Kidney (tissue), 22 donors: ENCODE measurements around the gene ADCYAP1R1. TPM values are rescaled to one million over a fixed set of nuclear protein-coding genes. Genes with fewer than 3 reads are reported as not detected.

Experiments used
- DNase-seq, 5 donors: peaks; one replicate each; pipeline ENCODE4 v3.0.0-alpha.2; 2013 to 2020
- FAIRE-seq: peaks from 2 replicates; lab custom pipeline; 2012; peaks lifted over from hg19 to GRCh38; lab: Jason Lieb, UNC
- H3K27ac ChIP-seq, 2 donors: one replicate each; pipeline ENCODE4 v1.7.0; 2013; ENCODE audit warnings: low read depth in 2 of 2, low read length in 2 of 2, inconsistent platforms in 1 of 2
- H3K27me3 ChIP-seq: one replicate; pipeline ENCODE4 v1.7.1; 2013; ENCODE audit warnings: low read length, inconsistent platforms; ENCODE audit not compliant: control insufficient read depth, insufficient read depth
- H3K36me3 ChIP-seq, 3 donors: one replicate each; pipeline versions ENCODE4 v1.7.0 to v1.7.1; 2013; ENCODE audit warnings: low read length in 3 of 3, control low read depth in 1 of 3, inconsistent platforms in 1 of 3; ENCODE audit not compliant: insufficient read depth in 3 of 3, control insufficient read depth in 2 of 3
- H3K4me1 ChIP-seq, 3 donors: one replicate each; pipeline versions ENCODE4 v1.7.0 to v1.7.1; 2013; ENCODE audit warnings: low read length in 3 of 3, inconsistent platforms in 1 of 3, low read depth in 1 of 3; ENCODE audit not compliant: control insufficient read depth in 2 of 3, insufficient read depth in 2 of 3
- H3K4me3 ChIP-seq, 3 donors: one replicate each; pipeline versions ENCODE4 v1.7.0 to v1.8.1; 2013; ENCODE audit warnings: low read length in 3 of 3, control low read depth in 1 of 3, inconsistent platforms in 1 of 3
- H3K9ac ChIP-seq, 3 donors: one replicate each; pipeline versions ENCODE4 v1.7.0 to v1.7.1; 2013; ENCODE audit warnings: low read length in 3 of 3, control low read depth in 1 of 3, inconsistent platforms in 1 of 3
- H3K9me3 ChIP-seq, 3 donors: one replicate each; pipeline versions ENCODE4 v1.7.0 to v1.7.1; 2013; ENCODE audit warnings: low read length in 3 of 3, control low read depth in 1 of 3, inconsistent platforms in 1 of 3; ENCODE audit not compliant: control insufficient read depth in 2 of 3, insufficient read depth in 1 of 3
- CTCF ChIP-seq: IDR thresholded peaks from 3 replicates; pipeline ENCODE4 v1.5.1; 2012; ENCODE audit warnings: mild to moderate bottlenecking, moderate library complexity, borderline replicate concordance; ENCODE audit not compliant: insufficient read depth; ENCODE audit errors: extremely low read depth
- intact Hi-C: fragments of 100-400 bp; cut with DNase I; formaldehyde crosslinking; loops from one replicate; pipeline ENCODE4 v1.11.1; 2022
- long read RNA-seq, 10 donors: library from polyadenylated mRNA in 1 of 10; unstranded in 1 of 10; transcript quantifications; one replicate each; pipeline ENCODE4 v2.0.0 and lab custom pipeline, GENCODE V29; 2021 to 2026
- polyA plus RNA-seq: library from polyadenylated mRNA; stranded (reverse); fragments of 350-450 nt; fragmentation: Illumina TruSeq; extraction: RNeasy Lipid Tissue Mini Kit (QIAGEN cat#74804); gene quantifications from one replicate; pipeline ENCODE4 v1.2.3, GENCODE V29; 2014; ENCODE audit warnings: low read depth, low replicate concordance; ENCODE audit not compliant: insufficient read depth
- total RNA-seq: library from RNA; stranded (reverse); fragmentation: NEBNext Ultra II Directional; extraction: Animal tissue kit (Norgen Biotek cat#: 25700); gene quantifications from one replicate; pipeline ENCODE4 v1.2.1, GENCODE V29; 2021
- donor health status: control.
- donor health status: control.
- donor health status: control.
- donor health status: control.
- donor health status: control.
- donor health status: DM: yes; HTN: yes; CAD: no.
- donor health status: Normal renal cell carcinoma (clear cell type).

The ADCYAP1R1 gene
- total RNA-seq (not detected), polyA plus RNA-seq (not detected)
- long read RNA-seq, donor 1: 0 reads
- long read RNA-seq, donor 2: 0 reads
- long read RNA-seq, donor 3: 0 reads
- long read RNA-seq, donor 4: 0 reads
- long read RNA-seq, donor 5: 0 reads
- long read RNA-seq, donor 6: 0 reads
- long read RNA-seq, donor 7: 0 reads
- long read RNA-seq, donor 8, partial matches to known transcripts: 0 of 1 reads
- long read RNA-seq, donor 8, other reads (novel, unspliced or antisense): 0 of 1 reads
- long read RNA-seq, donor 9: 0 reads
- long read RNA-seq, donor 10: 0 reads

GRCh38 chr7:31051598-31052486, at the start of gene ADCYAP1R1:
Gene ADCYAP1R1 (plus strand): TSS chr7:31052308. CDS start chr7:31063265, 10,957 bp downstream.
- no peaks in the 10 kb centered on the region for H3K9me3 ChIP-seq
- peaks cover 2% of the 10 kb centered on the region for H3K27me3 ChIP-seq
- no peak within 1 kb of the TSS for H3K27ac ChIP-seq
- H3K36me3 ChIP-seq: no peaks in the 10 kb centered on the region
- no peak within 1 kb of the TSS for H3K9ac ChIP-seq
- FAIRE-seq (no peak), DNase-seq (peak in 4 of 5 donors; percentile 67 to 85 (median 75))
- intact Hi-C loops: no loop called here
- no peaks in the 10 kb centered on the region for H3K4me1 ChIP-seq
- no peak for TF ChIP-seq CTCF
- no peak within 1 kb of the TSS for H3K4me3 ChIP-seq

GRCh38 chr7:31003097-31003496, 49.0 kb upstream of the ADCYAP1R1 start:
- no peak for FAIRE-seq
- Histone ChIP-seq H3K4me1 (no peaks in the 10 kb centered on the region), H3K27ac (no peak overlapping the region), H3K27me3 (no peaks in the 10 kb centered on the region), H3K9ac (no peak overlapping the region), H3K36me3 (no peaks in the 10 kb centered on the region), H3K4me3 (no peak overlapping the region), H3K9me3 (no peaks in the 10 kb centered on the region)
- intact Hi-C loops: no loop called here
- no peak for TF ChIP-seq CTCF
- DNase-seq: no peak

GRCh38 chr7:31003721-31004120, 48.4 kb upstream of the ADCYAP1R1 start:
- FAIRE-seq (no peak), DNase-seq (no peak)
- Histone ChIP-seq H3K36me3 (no peaks in the 10 kb centered on the region), H3K9me3 (no peaks in the 10 kb centered on the region), H3K9ac (no peak overlapping the region), H3K4me3 (no peak overlapping the region), H3K4me1 (no peaks in the 10 kb centered on the region), H3K27me3 (no peaks in the 10 kb centered on the region), H3K27ac (no peak overlapping the region)
- intact Hi-C loops: no loop called here
- TF ChIP-seq CTCF: no peak
